Jurkat, Clone E6-1 (cell line): ENCODE data around the gene SMIM17. TPM values are rescaled to one million over a fixed set of nuclear protein-coding genes. Genes with fewer than 3 reads are reported as not detected.

Source experiments
- DNase-seq: peaks from one replicate; pipeline ENCODE4 v3.0.0-alpha.2; 2011; ENCODE audit warnings: low read depth, low spot score
- H3K4me3 ChIP-seq: 2 replicates; pipeline ENCODE4 v1.5.1; 2011; ENCODE audit warnings: mild to moderate bottlenecking, low read length, control low read depth, moderate library complexity
- polyA plus RNA-seq: library from polyadenylated mRNA; unstranded; fragments of >200 nt; gene quantifications from one replicate; pipeline ENCODE4 v1.2.1, GENCODE V29; 2012; ENCODE audit warnings: missing spikeins; ENCODE audit not compliant: insufficient read length, insufficient read depth

SMIM17 gene
- not detected for polyA plus RNA-seq

- DNase-seq = no peak
- no peak within 1 kb of the TSS for H3K4me3 ChIP-seq
Measured at GRCh38 chr19:56642711-56643459, at the start of gene SMIM17. SMIM17 (plus strand) TSS chr19:56643159; CDS start chr19:56645668, 2,509 bp downstream.

GRCh38 chr19:56594446-56594782 is 48.5 kb upstream of the SMIM17 start:
- no peak for DNase-seq
- peak overlapping the region; percentile 97; the same call in 1 of the 2 replicates for H3K4me3 ChIP-seq

GRCh38 chr19:56594783-56595547 is 48.0 kb upstream of the SMIM17 start, which contains the start of gene ZNF71:
ZNF71 (plus strand) TSS chr19:56595302; CDS start chr19:56601559, 6,257 bp downstream.
- DNase-seq = peak; percentile 75
- H3K4me3 ChIP-seq = peak within 1 kb of the TSS; percentile 97

GRCh38 chr19:56595548-56595899 is 47.4 kb upstream of the SMIM17 start:
- peak; percentile 4 for DNase-seq

GRCh38 chr19:56596676-56597075 is 46.3 kb upstream of the SMIM17 start:
- DNase-seq = no peak
- H3K4me3 ChIP-seq = no peak overlapping the region

More at GRCh38 chr19:56595548-56595899, 47.4 kb upstream of the SMIM17 start:
- H3K4me3 ChIP-seq = peak overlapping the region; percentile 97

GRCh38 chr19:56597696-56598095 is 45.3 kb upstream of the SMIM17 start:
- no peak for DNase-seq

GRCh38 chr19:56601375-56601774 is 41.6 kb upstream of the SMIM17 start:
- no peak for DNase-seq
- no peak overlapping the region for H3K4me3 ChIP-seq

More at GRCh38 chr19:56597696-56598095, 45.3 kb upstream of the SMIM17 start:
- H3K4me3 ChIP-seq = no peak overlapping the region

GRCh38 chr19:56603829-56604228 is 39.1 kb upstream of the SMIM17 start:
- DNase-seq = no peak
- no peak overlapping the region for H3K4me3 ChIP-seq

GRCh38 chr19:56608274-56608964 is 34.5 kb upstream of the SMIM17 start:
- no peak for DNase-seq

GRCh38 chr19:56611288-56611687 is 31.7 kb upstream of the SMIM17 start:
- H3K4me3 ChIP-seq = no peak overlapping the region
- no peak for DNase-seq

More at GRCh38 chr19:56608274-56608964, 34.5 kb upstream of the SMIM17 start:
- no peak overlapping the region for H3K4me3 ChIP-seq

GRCh38 chr19:56612737-56613136 is 30.2 kb upstream of the SMIM17 start:
- no peak overlapping the region for H3K4me3 ChIP-seq
- DNase-seq = no peak

GRCh38 chr19:56613639-56614038 is 29.3 kb upstream of the SMIM17 start:
- no peak overlapping the region for H3K4me3 ChIP-seq
- DNase-seq = no peak

GRCh38 chr19:56617531-56617930 is 25.4 kb upstream of the SMIM17 start:
- DNase-seq = no peak

GRCh38 chr19:56619121-56619520 is 23.8 kb upstream of the SMIM17 start:
- no peak overlapping the region for H3K4me3 ChIP-seq
- DNase-seq = no peak

More at GRCh38 chr19:56617531-56617930, 25.4 kb upstream of the SMIM17 start:
- H3K4me3 ChIP-seq = no peak overlapping the region

- no peak for DNase-seq
- no peak overlapping the region for H3K4me3 ChIP-seq
Measured at GRCh38 chr19:56622374-56622773, 20.6 kb upstream of the SMIM17 start.

- no peak for DNase-seq
Measured at GRCh38 chr19:56623006-56623405, 20.0 kb upstream of the SMIM17 start.

GRCh38 chr19:56625708-56626107 is 17.3 kb upstream of the SMIM17 start:
- DNase-seq = no peak
- no peak overlapping the region for H3K4me3 ChIP-seq

More at GRCh38 chr19:56623006-56623405, 20.0 kb upstream of the SMIM17 start:
- H3K4me3 ChIP-seq = no peak overlapping the region

- DNase-seq = no peak
- H3K4me3 ChIP-seq = no peak overlapping the region
Measured at GRCh38 chr19:56633021-56633420, 9.9 kb upstream of the SMIM17 start.

GRCh38 chr19:56637976-56638555 is 4.9 kb upstream of the SMIM17 start:
- no peak overlapping the region for H3K4me3 ChIP-seq
- DNase-seq = peak; percentile 70
